ENCODE data around the gene FAM43B. TPM values are rescaled to one million over a fixed set of nuclear protein-coding genes. Genes with fewer than 3 reads are reported as not detected.
"Not testable (repeated sequence)": the region's sequence is repeated elsewhere in the genome, so short reads cannot be mapped to it uniquely, and the experiment has no call there.

Gene FAM43B
- polyA plus RNA-seq (2013, experiment 1 of 2; ENCODE audit: insufficient read length): 0.07 TPM
- 0.09 TPM for polyA plus RNA-seq (2013, experiment 2 of 2; ENCODE audit: insufficient read length)

GRCh38 chr1:20551945-20552727 is at the start of gene FAM43B:
Gene FAM43B, plus strand, starts transcription at chr1:20552573. Its CDS starts 401 bp downstream, at chr1:20552974.
- DNase-seq: peak; percentile 35

GRCh38 chr1:20505488-20505887 is 46.9 kb upstream of the FAM43B start:
- DNase-seq: no peak

GRCh38 chr1:20507248-20507563 is 45.2 kb upstream of the FAM43B start:
- no peak for DNase-seq

- DNase-seq: peak; percentile 94
Observed at GRCh38 chr1:20507564-20508410, 44.6 kb upstream of the FAM43B start, which contains the start of gene MUL1. Gene MUL1, minus strand, starts transcription at chr1:20508151. Its CDS starts 127 bp downstream, at chr1:20508024.

GRCh38 chr1:20508411-20508771 is 44.0 kb upstream of the FAM43B start:
- DNase-seq: no peak

GRCh38 chr1:20511518-20512428 is 40.6 kb upstream of the FAM43B start:
- DNase-seq: peak; percentile 37

- not testable (repeated sequence) for DNase-seq
Observed at GRCh38 chr1:20519609-20520262, 32.6 kb upstream of the FAM43B start.

- peak; percentile 77 for DNase-seq
Observed at GRCh38 chr1:20521960-20522861, 30.2 kb upstream of the FAM43B start.

- no peak for DNase-seq
Observed at GRCh38 chr1:20526267-20526666, 26.1 kb upstream of the FAM43B start.

GRCh38 chr1:20528221-20528620 is 24.2 kb upstream of the FAM43B start:
- no peak for DNase-seq

GRCh38 chr1:20530306-20530705 is 22.1 kb upstream of the FAM43B start:
- no peak for DNase-seq

GRCh38 chr1:20530901-20531300 is 21.5 kb upstream of the FAM43B start:
- no peak for DNase-seq

GRCh38 chr1:20533635-20534034 is 18.7 kb upstream of the FAM43B start:
- no peak for DNase-seq

GRCh38 chr1:20534659-20535417 is 17.5 kb upstream of the FAM43B start:
- DNase-seq: no peak

GRCh38 chr1:20538227-20538626 is 14.1 kb upstream of the FAM43B start:
- no peak for DNase-seq

GRCh38 chr1:20538760-20539551 is 13.4 kb upstream of the FAM43B start:
- DNase-seq: no peak

GRCh38 chr1:20540281-20540680 is 12.1 kb upstream of the FAM43B start:
- no peak for DNase-seq

GRCh38 chr1:20546637-20547036 is 5.7 kb upstream of the FAM43B start:
- no peak for DNase-seq

- no peak for DNase-seq
Observed at GRCh38 chr1:20551161-20551560, 1.2 kb upstream of the FAM43B start.
